EL (cell line): ENCODE data around the gene MADCAM1.
A peak's percentile ranks its signal among the peaks of the same experiment; 100 is the strongest.
"Not testable (repeated sequence)": the region's sequence is repeated elsewhere in the genome, so short reads cannot be mapped to it uniquely, and the experiment has no call there.

Experiments used
- DNase-seq: peaks from one replicate; pipeline ENCODE4 v3.0.0-alpha.2; 2016

The MADCAM1 gene

GRCh38 chr19:496112-496665, at the start of gene MADCAM1:
TSS of gene MADCAM1 (plus strand) at chr19:496486. CDS start at chr19:496500, 14 bp downstream.
- DNase-seq: no peak

- no peak for DNase-seq
Observed at GRCh38 chr19:447064-447426, 49.2 kb upstream of the MADCAM1 start.

GRCh38 chr19:447816-448560, 48.3 kb upstream of the MADCAM1 start:
- no peak for DNase-seq

GRCh38 chr19:449916-450315, 46.4 kb upstream of the MADCAM1 start:
- no peak for DNase-seq

GRCh38 chr19:450912-451481, 45.3 kb upstream of the MADCAM1 start:
- DNase-seq: not testable (repeated sequence)

GRCh38 chr19:452829-453228, 43.5 kb upstream of the MADCAM1 start:
- no peak for DNase-seq

GRCh38 chr19:453606-454005, 42.7 kb upstream of the MADCAM1 start:
- DNase-seq: no peak

GRCh38 chr19:455031-455705, 41.1 kb upstream of the MADCAM1 start:
- no peak for DNase-seq

GRCh38 chr19:455851-456546, 40.3 kb upstream of the MADCAM1 start:
- no peak for DNase-seq

- DNase-seq: no peak
Observed at GRCh38 chr19:456547-457110, 39.7 kb upstream of the MADCAM1 start.

- no peak for DNase-seq
Observed at GRCh38 chr19:457636-458035, 38.6 kb upstream of the MADCAM1 start.

- DNase-seq: no peak
Observed at GRCh38 chr19:458091-459042, 37.9 kb upstream of the MADCAM1 start.

GRCh38 chr19:459724-460511, 36.4 kb upstream of the MADCAM1 start:
- peak; percentile 40 for DNase-seq

GRCh38 chr19:460877-461720, 35.2 kb upstream of the MADCAM1 start, which contains the start of gene SHC2:
TSS of gene SHC2 (minus strand) at chr19:461033. CDS start at chr19:460996, 37 bp downstream.
- DNase-seq: no peak

- no peak for DNase-seq
Observed at GRCh38 chr19:461721-462551, 34.4 kb upstream of the MADCAM1 start.

- DNase-seq: no peak
Observed at GRCh38 chr19:463483-464207, 32.6 kb upstream of the MADCAM1 start.

- DNase-seq: no peak
Observed at GRCh38 chr19:464208-464545, 32.1 kb upstream of the MADCAM1 start.
